ENCODE measurements around the gene DEFB115. TPM values are rescaled to one million over a fixed set of nuclear protein-coding genes. Genes with fewer than 3 reads are reported as not detected.
"Not testable (repeated sequence)": the region's sequence is repeated elsewhere in the genome, so short reads cannot be mapped to it uniquely, and the experiment has no call there.

DEFB115 gene
- total RNA-seq, 1 experiment from 2014 or later: not detected

- TF ChIP-seq ERG (CRISPR knock-in tag; IDR thresholded peaks at IDR 0.05) (no peak), GTF2I (CRISPR knock-in tag; conservative IDR thresholded peaks at IDR 0.05) (no peak), TEAD4 (CRISPR knock-in tag; IDR thresholded peaks at IDR 0.05) (no peak), ZNF317 (CRISPR knock-in tag; IDR thresholded peaks at IDR 0.05; ENCODE audit: borderline replicate concordance, low read depth) (no peak), JUN (CRISPR knock-in tag; IDR thresholded peaks at IDR 0.05) (no peak), ZMAT4 (CRISPR knock-in tag; IDR thresholded peaks at IDR 0.05) (no peak), RELA (CRISPR knock-in tag; IDR thresholded peaks at IDR 0.05; ENCODE audit: borderline replicate concordance) (no peak), ZBTB21 (CRISPR knock-in tag; IDR thresholded peaks at IDR 0.05; ENCODE audit: borderline replicate concordance) (no peak), FOXP4 (CRISPR knock-in tag; IDR thresholded peaks at IDR 0.05) (no peak), NFATC4 (CRISPR knock-in tag; IDR thresholded peaks at IDR 0.05) (no peak)
These were observed 20.7 kb downstream of the DEFB115 start (continued) for GRCh38 chr20:31278178-31278577.

- CTCF ChIA-PET; H3K4me3 Mint-ChIP-seq; H3K4me1 Mint-ChIP-seq; ATAC-seq; H3K27ac Mint-ChIP-seq; POLR2A ChIA-PET; DNase-seq (ENCODE audit: low spot score): not testable (repeated sequence)
- Mint-ChIP-seq H3K36me3 (peaks cover 90% of the 10 kb centered on the region), H3K27me3 (ENCODE audit: low read depth) (peaks cover 19% of the 10 kb centered on the region), H3K9me3 (peaks cover 97% of the 10 kb centered on the region)
These were observed 27.5 kb downstream of the DEFB115 start for GRCh38 chr20:31284964-31285363.

- H3K27me3 Mint-ChIP-seq (ENCODE audit: low read depth): peaks cover 12% of the 10 kb centered on the region
- DNase-seq (ENCODE audit: low spot score) (no peak), ATAC-seq (no peak)
- CTCF ChIA-PET: no interaction called here
- peaks cover 93% of the 10 kb centered on the region for H3K9me3 Mint-ChIP-seq
- no peak within 1 kb of the TSS for H3K4me3 Mint-ChIP-seq
- POLR2A ChIA-PET: no interaction called here
- no peak within 1 kb of the TSS for H3K27ac Mint-ChIP-seq
- no peak for TF ChIP-seq FOXP1 (CRISPR knock-in tag; IDR thresholded peaks at IDR 0.05; ENCODE audit: borderline replicate concordance)
- no peak for TF ChIP-seq MLX (CRISPR knock-in tag; IDR thresholded peaks at IDR 0.05)
- H3K4me1 Mint-ChIP-seq: no peaks in the 10 kb centered on the region
- peaks cover 68% of the 10 kb centered on the region for H3K36me3 Mint-ChIP-seq
These were observed 51.2 kb downstream of the DEFB115 start, which contains the start of gene DEFB116 for GRCh38 chr20:31308535-31309162. DEFB116 (minus strand) TSS chr20:31308585; CDS start chr20:31308585, 0 bp downstream.

Other genes starting within 250 kb of the DEFB115 start
- gene DEFB116, start 50.9 kb downstream of the DEFB115 start, total RNA-seq (2021): not detected in 3 replicates
- not detected in 3 replicates for gene DEFB118, start 110.9 kb downstream of the DEFB115 start, total RNA-seq (2021)
- gene DEFB119, start 132.9 kb downstream of the DEFB115 start, total RNA-seq (2021): not detected in 3 replicates
- not detected in 3 replicates for gene DEFB121, start 148.6 kb downstream of the DEFB115 start, total RNA-seq (2021)
- not detected in 3 replicates for gene DEFB123, start 183.0 kb downstream of the DEFB115 start, total RNA-seq (2021)
- gene DEFB124, start 217.5 kb downstream of the DEFB115 start, total RNA-seq (2021): not detected in 3 replicates
- not detected in 3 replicates for gene REM1, start 217.6 kb downstream of the DEFB115 start, total RNA-seq (2021)